H1 (cell line): ENCODE data around the gene FAS. TPM values are rescaled to one million over a fixed set of nuclear protein-coding genes. Genes with fewer than 3 reads are reported as not detected.

Experiments used
- BACH1 ChIP-seq: IDR thresholded peaks from 2 replicates; pipeline ENCODE4 v1.6.1; 2012; ENCODE audit warnings: low read length, improper control_type of control experiment
- CBX8 ChIP-seq: fragments of 300-800, 300-1000 bp; sonication (generic); IDR thresholded peaks from 2 replicates; pipeline ENCODE4 v1.7.1; 2016; ENCODE audit warnings: low read depth, low read length, borderline replicate concordance
- KDM5A ChIP-seq: fragments of 200-600 bp; IDR thresholded peaks from 2 replicates; pipeline ENCODE4 v1.7.1; 2012; ENCODE audit warnings: mild to moderate bottlenecking, low read length, inconsistent platforms, mixed read lengths
- SUZ12 ChIP-seq: fragments of 200-600 bp; sonication (generic); IDR thresholded peaks from 2 replicates; pipeline ENCODE4 v1.6.1; 2012; ENCODE audit warnings: mild to moderate bottlenecking, inconsistent platforms, low read length, moderate library complexity, mixed read lengths
- polyA plus RNA-seq, 7 experiments: library from polyadenylated mRNA; depleted of rRNA in 3 of 7; stranded (reverse) in 5 of 7; unstranded in 2 of 7; fragments of >200 nt in 5 of 7; fragments of 200-250 nt in 2 of 7; gene quantifications; 1 replicate in 5 of 7; 2 replicates in 1 of 7; 4 replicates in 1 of 7; pipeline versions ENCODE4 v1.2.1 to v1.2.3, GENCODE V29; 2011 to 2013; ENCODE audit warnings: missing spikeins in 2 of 7, mixed read lengths in 2 of 7
- total RNA-seq: library from RNA; stranded (reverse); fragmentation: NEBNext Ultra II Directional; extraction: Animal tissue kit (Norgen Biotek cat#: 25700); gene quantifications from 2 replicates; pipeline ENCODE4 v1.2.1, GENCODE V29; 2021
- TF ChIP-seq, protein P1 (sequence below): IDR thresholded peaks from 2 replicates; pipeline ENCODE4 v1.6.1; 2012; ENCODE audit warnings: low read length, inconsistent platforms

The FAS gene
- total and polyA plus RNA-seq, 2 of the 8 experiments (the other 6 are each of a cell fraction or from before 2014, with no cell fraction given) = 4.0 to 6.7 TPM

DNA sequence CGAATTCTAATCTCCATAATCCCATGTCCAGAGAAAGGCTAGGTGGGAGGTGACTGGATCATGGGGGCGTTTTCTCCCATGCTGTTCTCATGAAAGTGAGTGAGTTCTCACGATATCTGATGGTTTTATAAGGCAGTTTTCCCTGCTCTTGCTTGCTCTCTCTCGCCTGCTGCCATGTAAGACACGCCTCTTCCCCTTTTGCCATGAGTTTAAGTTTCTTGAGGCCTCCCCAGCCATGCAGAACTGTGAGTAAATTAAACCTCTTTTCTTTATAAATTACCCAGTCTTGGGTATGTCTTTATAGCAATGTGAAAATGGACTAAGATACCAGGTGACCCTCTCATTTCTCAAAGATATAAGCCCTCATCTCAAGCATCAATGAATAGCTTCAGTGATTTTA, 36.9 kb upstream of the FAS start (continued):
- no peak for TF ChIP-seq BACH1
- TF ChIP-seq SUZ12 = no peak
- TF ChIP-seq, protein P1, sequence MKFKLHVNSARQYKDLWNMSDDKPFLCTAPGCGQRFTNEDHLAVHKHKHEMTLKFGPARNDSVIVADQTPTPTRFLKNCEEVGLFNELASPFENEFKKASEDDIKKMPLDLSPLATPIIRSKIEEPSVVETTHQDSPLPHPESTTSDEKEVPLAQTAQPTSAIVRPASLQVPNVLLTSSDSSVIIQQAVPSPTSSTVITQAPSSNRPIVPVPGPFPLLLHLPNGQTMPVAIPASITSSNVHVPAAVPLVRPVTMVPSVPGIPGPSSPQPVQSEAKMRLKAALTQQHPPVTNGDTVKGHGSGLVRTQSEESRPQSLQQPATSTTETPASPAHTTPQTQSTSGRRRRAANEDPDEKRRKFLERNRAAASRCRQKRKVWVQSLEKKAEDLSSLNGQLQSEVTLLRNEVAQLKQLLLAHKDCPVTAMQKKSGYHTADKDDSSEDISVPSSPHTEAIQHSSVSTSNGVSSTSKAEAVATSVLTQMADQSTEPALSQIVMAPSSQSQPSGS = no peak
- no peak for TF ChIP-seq CBX8
- TF ChIP-seq KDM5A = no peak
